NCI-H146 treated with DMSO at 0.1 percent for 48 hours (cell line): Measurements from ENCODE around the gene HENMT1.
"Not testable (repeated sequence)": the region's sequence is repeated elsewhere in the genome, so short reads cannot be mapped to it uniquely, and the experiment has no call there.

Source experiments
- DNase-seq: peaks from one replicate; lab custom pipeline; 2025; ENCODE audit not compliant: unreplicated experiment; lab: John Stamatoyannopoulos, UW

HENMT1 gene

DNA sequence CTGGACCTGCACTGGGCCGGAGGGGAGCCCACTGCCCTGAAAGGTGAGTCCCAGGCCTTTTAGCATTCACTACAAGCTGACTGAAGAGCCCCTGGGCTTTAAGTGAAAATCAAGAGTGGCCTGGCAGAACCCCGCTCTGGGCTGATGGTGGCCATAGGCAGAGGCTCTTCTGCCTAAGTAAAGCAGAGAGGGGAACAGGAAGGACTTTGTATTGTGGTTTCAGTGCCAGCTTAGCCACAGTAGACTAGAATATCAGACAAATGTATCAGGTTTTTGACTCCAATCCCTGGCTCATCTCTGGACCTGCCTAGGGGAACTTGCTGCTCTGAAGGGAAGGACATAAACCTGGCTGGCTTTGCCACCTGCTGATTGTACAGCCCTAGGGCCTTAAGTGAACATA is 10.2 kb upstream of the HENMT1 start:
- no peak for DNase-seq

DNA sequence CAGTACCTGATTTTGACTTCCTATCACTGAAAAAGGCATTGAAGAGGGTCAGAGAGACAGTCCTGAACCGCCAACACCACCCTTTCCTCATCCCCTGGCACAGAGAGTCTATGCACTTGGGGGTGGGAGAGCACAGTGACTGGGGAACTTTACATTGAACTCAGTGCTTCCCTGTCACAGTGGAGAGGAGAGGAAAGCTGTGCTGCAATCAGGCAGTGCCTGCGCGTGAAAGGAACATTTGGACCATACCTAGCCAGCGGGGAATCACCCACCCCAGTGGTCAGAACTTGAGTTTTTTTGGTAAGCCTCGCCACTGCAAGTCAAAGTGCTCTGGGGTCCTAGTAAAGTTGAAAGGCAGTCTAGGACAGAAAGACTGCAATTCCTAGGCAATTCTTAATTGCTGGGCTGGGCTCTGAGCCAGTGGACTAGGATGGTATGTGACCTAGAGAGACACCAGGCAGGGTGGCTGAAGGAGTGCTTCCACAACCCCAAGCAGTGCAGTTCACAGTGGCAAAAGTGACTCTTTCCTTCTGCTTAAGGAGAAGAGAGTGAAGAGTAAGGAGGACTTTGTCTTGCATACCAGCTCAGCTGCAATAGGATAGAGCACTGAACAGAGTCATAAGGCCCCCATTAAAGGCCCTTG is 9.4 kb upstream of the HENMT1 start:
- DNase-seq: no peak

- DNase-seq: no peak
Measured at GRCh38 chr1:108669679-108670078, 8.8 kb upstream of the HENMT1 start.

GRCh38 chr1:108668777-108669176 is 7.9 kb upstream of the HENMT1 start:
- no peak for DNase-seq

DNA sequence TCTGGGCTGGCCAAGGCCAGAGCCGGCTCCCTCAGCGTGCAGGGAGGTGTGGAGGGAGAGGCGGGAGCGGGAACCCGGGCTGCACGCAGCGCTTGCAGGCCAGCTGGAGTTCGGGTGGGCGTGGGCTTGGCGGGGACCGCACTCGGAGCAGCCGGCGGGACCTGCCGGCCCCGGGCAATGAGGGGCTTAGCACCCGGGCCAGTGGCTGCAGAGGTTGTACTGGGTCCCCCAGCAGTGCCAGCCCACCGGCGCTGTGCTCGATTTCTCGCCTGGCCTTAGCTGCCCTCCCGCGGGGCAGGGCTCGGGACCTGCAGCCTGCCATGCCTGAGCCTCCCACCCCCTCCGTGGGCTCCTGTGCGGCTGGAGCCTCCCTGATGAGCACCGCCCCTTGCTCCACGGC is 6.5 kb upstream of the HENMT1 start:
- not testable (repeated sequence) for DNase-seq

DNA sequence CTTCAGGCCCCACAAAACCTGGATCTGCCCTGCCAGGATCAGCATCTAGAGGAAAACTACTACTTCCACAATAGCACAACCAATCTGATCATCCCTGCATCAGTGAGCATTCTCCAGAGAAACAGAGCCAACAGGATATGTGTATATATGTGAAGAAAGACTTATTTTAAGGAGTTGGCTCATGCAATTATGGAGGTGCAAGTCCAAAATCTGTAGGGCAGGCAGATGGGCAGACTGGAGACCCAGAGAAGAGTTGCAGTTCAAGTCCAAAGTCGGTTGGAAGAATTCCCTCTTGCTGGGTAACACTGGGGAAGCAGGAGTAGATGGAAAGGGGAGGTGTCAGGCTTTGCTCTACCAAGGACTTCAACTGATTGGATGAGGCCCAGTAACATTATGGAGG is 4.9 kb upstream of the HENMT1 start:
- DNase-seq: no peak

GRCh38 chr1:108665067-108665466 is 4.2 kb upstream of the HENMT1 start:
- DNase-seq: no peak

GRCh38 chr1:108664481-108664880 is 3.6 kb upstream of the HENMT1 start:
- DNase-seq: no peak

DNA sequence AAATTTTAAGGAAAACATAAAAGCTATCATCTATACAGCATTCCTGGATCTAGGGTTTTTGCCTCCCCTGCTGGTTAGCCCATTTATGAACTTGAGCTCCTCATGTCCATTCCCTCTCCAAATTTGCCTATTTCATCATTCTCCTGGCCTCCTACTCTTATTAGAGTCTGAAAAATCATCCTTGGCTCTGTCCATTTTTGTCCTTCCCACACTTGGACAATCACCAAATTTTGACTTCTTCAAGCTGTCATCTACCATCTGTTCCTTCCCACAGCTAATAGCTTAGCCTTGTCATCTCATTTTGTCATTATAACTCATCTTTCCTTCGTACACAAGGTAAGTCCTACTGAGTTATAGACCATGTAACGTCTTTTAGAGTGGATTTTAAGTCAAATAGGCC is 2.2 kb upstream of the HENMT1 start:
- DNase-seq: no peak

- no peak for DNase-seq
Measured at GRCh38 chr1:108657356-108658080, 3.4 kb downstream of the HENMT1 start.

DNA sequence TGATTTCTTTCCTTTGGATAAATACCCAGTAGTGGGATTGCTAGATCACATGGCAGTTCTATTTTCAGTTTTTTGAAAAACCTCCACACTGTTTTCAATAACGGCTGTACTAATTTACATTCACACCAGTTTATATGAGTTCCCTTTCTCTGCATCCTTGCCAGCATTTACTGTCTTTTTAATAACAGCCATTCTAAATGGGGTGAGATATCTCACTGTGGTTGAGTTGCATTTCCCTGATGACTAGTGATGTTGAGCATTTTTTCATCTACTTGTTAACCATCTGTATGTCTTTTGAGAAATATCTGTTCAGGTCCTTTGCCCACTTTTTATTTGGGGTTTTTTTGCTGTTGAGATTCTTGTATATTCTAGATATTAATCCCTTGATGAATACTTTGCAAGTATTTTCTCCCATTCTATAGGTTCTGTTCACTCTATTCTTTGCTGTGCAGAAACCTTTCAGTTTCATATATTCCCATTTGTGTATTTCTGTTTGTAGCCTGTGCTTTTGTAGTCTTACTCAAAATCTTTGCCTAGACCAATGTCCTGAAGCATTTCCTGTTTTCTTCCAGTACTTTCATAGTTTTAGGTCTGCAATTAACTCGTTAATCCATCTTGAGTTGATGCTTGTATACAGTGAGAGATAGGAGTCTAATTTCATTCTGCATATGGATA is 7.3 kb downstream of the HENMT1 start:
- no peak for DNase-seq

DNA sequence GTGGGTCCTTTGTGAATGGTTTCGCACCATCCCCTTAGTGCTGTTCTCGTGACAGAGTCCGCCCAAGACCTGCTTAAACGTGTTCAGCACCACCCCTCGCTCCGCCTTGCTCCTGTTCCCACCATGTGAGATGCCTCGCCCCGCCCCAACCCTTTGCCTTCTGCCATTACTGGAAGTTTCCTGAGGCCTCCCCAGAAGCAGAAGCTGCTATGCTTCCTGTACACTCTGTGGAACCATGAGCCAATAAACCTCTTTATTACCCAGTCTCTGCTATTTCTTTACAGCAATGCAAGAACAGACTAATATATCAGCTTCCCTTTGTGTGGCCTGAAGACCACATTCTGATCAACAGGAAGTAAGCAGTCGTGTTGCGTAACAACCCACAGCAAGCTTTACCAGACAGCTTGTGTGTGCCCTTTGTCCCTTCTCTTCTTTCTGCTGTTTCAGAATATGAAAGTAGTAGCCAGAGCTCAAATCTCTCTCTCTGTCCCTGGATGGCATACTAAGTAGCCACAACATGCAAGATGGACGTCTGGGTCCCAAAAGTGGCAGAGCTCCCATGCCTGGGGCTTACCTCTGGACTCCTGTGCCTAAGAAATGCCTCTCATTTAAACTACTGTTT is 14.1 kb downstream of the HENMT1 start:
- DNase-seq: no peak

DNA sequence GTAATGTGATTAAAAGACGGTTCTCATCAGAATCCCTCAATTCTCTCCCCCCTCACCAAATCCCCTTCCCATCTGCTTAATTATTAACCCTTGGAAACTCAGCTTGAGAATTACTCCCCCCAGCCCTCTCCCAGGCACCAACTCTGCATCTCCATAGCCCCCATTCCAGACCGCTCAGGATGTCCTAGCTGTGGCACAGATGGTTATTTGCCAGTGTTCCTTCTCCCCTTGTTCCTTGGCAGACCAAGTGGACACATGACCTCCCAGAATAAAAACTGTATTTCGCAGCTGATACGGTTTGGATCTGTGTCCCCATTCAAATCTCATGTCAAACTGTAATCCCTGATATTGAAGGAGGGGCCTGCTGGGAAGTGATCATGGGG is 14.6 kb downstream of the HENMT1 start:
- no peak for DNase-seq

DNA sequence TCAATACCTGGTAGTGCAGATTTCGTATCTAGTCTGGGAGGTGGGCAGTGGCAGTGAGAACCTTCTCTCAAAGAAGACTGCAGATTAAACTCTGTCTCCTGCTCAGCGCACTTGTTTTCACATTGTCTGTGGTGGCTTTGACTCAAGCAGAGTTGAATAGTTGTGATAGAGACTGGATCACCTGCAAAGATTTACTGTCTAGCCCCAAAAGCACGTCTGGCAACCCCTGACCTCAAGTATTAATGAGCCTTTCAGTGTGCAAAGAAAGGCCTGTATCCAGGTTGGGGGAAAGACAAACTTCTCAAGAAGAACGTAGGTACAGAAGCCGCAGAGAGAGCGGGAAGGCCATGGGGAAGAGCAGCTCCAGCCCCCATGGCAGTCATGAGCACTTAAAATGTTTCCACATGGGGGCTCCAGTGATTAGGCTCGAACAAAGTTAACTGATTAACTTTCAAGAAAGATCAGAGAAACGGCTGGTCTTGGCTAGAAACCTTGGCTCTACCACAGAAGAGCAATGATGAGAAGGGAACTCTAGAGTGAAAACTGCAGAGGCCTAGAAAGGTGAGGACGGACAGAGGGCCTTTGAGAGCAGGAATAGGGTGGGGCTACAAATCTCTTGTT is 15.2 kb downstream of the HENMT1 start:
- DNase-seq: no peak

- DNase-seq: no peak
Measured at GRCh38 chr1:108644984-108645383, 15.9 kb downstream of the HENMT1 start.

DNA sequence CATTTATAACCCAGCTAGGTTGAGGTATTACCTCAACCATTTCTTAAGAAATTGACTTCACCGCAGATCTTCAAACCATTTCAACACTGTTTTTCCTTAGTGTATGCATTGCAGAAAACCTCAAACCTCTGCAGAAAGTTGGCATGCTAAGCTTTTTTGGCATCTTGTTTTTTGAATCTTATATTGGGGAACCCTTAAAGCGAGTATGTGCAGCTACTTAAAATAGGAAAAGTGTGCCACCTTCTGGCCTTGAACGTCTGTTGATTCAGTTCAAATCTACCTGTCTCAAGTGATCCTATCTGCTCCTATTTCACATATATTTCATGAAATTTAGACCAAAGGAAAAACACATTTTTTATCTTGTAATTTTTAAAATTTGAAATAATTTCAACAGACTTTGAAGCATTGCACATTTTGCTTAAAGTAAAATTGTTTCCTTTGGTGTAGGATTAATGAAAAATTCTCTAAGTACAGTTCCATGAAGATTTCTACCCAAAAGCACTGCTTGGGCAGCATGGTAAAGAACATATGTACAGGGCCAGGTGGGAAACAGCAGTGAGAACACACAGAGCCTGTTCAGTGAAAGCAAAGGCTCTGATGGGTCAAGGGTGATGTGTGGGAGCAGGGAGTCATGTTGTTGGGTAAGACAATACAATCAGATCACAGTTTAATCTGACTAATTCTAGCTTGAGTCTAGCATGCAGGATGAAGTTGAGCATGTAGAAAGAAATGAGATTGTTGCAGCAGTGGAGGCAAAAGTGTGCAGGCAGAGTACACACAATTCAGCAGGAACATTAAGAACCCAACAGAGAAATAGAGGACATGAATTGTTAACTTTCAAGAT is 17.2 kb downstream of the HENMT1 start:
- peak; percentile 37 for DNase-seq

- not testable (repeated sequence) for DNase-seq
Measured at GRCh38 chr1:108640863-108641262, 20.0 kb downstream of the HENMT1 start.

DNA sequence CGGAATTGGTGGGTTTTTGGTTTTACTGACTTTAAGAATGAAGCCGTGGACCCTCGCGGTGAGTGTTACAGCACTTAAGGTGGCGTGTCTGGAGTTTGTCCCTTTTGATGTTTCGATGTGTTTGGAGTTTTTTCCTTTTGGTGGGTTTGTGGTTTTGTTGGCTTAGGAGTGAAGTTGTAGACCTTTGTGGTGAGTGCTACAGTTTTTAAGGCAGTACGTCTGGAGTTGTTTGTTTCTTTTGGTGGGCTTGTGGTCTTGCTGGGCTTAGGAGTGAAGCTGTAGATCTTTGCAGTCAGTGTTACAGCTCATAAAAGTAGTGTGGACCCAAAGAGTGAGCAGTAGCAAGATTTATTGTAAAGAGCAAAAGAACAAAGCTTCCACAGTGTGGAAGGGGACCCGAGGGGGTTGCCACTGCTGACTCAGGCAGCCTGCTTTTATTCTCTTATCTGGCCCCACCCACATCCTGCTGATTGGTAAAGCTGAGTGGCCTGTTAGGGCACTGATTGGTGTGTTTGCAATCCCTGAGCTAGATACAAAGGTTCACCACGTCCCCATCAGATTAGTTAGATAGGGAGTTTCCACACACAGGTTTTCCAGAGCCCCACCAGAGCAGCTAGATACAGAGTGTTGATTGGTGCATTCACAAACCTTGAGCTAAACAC is 20.9 kb downstream of the HENMT1 start:
- no peak for DNase-seq

- DNase-seq: no peak
Measured at GRCh38 chr1:108636876-108637275, 24.0 kb downstream of the HENMT1 start.

DNA sequence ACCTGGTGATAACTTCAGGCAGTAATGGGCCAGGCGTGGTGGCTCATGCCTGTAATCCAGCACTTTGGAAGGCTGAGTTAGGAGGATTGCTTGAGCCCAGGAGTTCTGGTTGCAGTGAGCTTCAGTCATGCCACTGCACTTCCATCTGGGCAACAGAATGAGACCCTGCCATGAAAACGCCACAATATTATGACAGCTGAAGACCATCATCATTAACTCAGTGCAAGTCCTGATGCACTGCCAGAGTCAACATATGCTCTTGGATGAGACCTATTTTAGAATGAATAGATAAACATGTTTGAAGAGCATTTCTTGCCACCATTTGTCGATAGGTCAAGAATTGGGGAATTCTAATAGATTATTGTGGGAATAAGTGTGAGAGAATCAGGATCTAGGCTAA is 26.4 kb downstream of the HENMT1 start:
- DNase-seq: no peak
